ENCODE measurements around the gene ART4. TPM values are rescaled to one million over a fixed set of nuclear protein-coding genes. Genes with fewer than 3 reads are reported as not detected.

Gene ART4
- total RNA-seq, 1 donor from 2014 or later: 0.37 TPM

- no peak for TF ChIP-seq CTCF (IDR thresholded peaks at IDR 0.05)
- Mint-ChIP-seq H3K27me3 (ENCODE audit: low read depth) (no peaks in the 10 kb centered on the region), H3K4me3 (ENCODE audit: unreplicated experiment) (no peak overlapping the region), H3K9me3 (ENCODE audit: low read depth) (no peaks in the 10 kb centered on the region), H3K36me3 (ENCODE audit: low read depth) (no peaks in the 10 kb centered on the region), H3K4me1 (ENCODE audit: low read depth) (peaks cover 47% of the 10 kb centered on the region), H3K27ac (ENCODE audit: unreplicated experiment) (peak overlapping the region; percentile 54)
- no peak for DNase-seq (ENCODE audit: low spot score)
These were observed 66.1 kb downstream of the ART4 start for GRCh38 chr12:14777271-14777670.

GRCh38 chr12:14776236-14776961, 66.9 kb downstream of the ART4 start:
- Mint-ChIP-seq H3K27ac (ENCODE audit: unreplicated experiment) (peak overlapping the region; percentile 98), H3K9me3 (ENCODE audit: low read depth) (no peaks in the 10 kb centered on the region), H3K27me3 (ENCODE audit: low read depth) (no peaks in the 10 kb centered on the region), H3K4me1 (ENCODE audit: low read depth) (peaks cover 54% of the 10 kb centered on the region), H3K4me3 (ENCODE audit: unreplicated experiment) (peak overlapping the region; percentile 98), H3K36me3 (ENCODE audit: low read depth) (no peaks in the 10 kb centered on the region)
- peak; percentile 74 for TF ChIP-seq CTCF (IDR thresholded peaks at IDR 0.05)
- DNase-seq (ENCODE audit: low spot score): no peak

GRCh38 chr12:14775636-14775980, 67.7 kb downstream of the ART4 start:
- no peak for TF ChIP-seq CTCF (IDR thresholded peaks at IDR 0.05)
- H3K9me3 Mint-ChIP-seq (ENCODE audit: low read depth): no peaks in the 10 kb centered on the region
- no peaks in the 10 kb centered on the region for H3K36me3 Mint-ChIP-seq (ENCODE audit: low read depth)
- H3K4me3 Mint-ChIP-seq (ENCODE audit: unreplicated experiment): peak overlapping the region; percentile 98
- peaks cover 58% of the 10 kb centered on the region for H3K4me1 Mint-ChIP-seq (ENCODE audit: low read depth)
- peak overlapping the region; percentile 98 for H3K27ac Mint-ChIP-seq (ENCODE audit: unreplicated experiment)
- H3K27me3 Mint-ChIP-seq (ENCODE audit: low read depth): no peaks in the 10 kb centered on the region
- DNase-seq (ENCODE audit: low spot score): no peak

Other genes starting within 250 kb of the ART4 start
- not detected in 3 replicates for gene GUCY2C, start 146.9 kb downstream of the ART4 start, total RNA-seq
- 46.2 to 55.5 TPM (median 51.1 TPM) in 3 replicates for gene WBP11, start 40.0 kb downstream of the ART4 start, total RNA-seq
- 0.82 to 1.0 TPM (median 0.92 TPM) in 3 replicates for gene C12orf60, start 39.9 kb downstream of the ART4 start, total RNA-seq
- 0.15 to 0.17 TPM in 2 of 3 replicates, not detected in the other for gene SMCO3, start 29.3 kb downstream of the ART4 start, total RNA-seq
- 158 to 215 TPM (median 213 TPM) in 3 replicates for gene MGP, start 42.3 kb upstream of the ART4 start, total RNA-seq
- gene ERP27, start 95.0 kb upstream of the ART4 start, total RNA-seq: 0.73 to 0.87 TPM (median 0.77 TPM) in 3 replicates
- 5.2 to 9.1 TPM (median 6.1 TPM) in 3 replicates for gene ARHGDIB, start 118.1 kb upstream of the ART4 start, total RNA-seq
- gene PDE6H, start 129.5 kb upstream of the ART4 start, total RNA-seq: not detected in 3 replicates

Data from chondrocyte (in vitro differentiated cells).